Common myeloid progenitor, CD34-positive (primary cell): Measurements from ENCODE around the gene CACNA1B.
"Not testable (repeated sequence)": the region's sequence is repeated elsewhere in the genome, so short reads cannot be mapped to it uniquely, and the experiment has no call there.

ENCODE experiments used
- CTCF ChIA-PET: fragments of 350-600 bp; sonication (Branson Sonifier 250); formaldehyde crosslinking; loops from one replicate; lab custom pipeline; 2021; ENCODE audit warnings: antibody characterized with exemption; lab: Charles Lee
- POLR2A ChIA-PET: fragments of 350-600 bp; sonication (Branson Sonifier 250); formaldehyde crosslinking; loops from one replicate; lab custom pipeline; 2021; ENCODE audit warnings: antibody characterized with exemption; lab: Charles Lee
- DNase-seq, 3 donors: peaks; one replicate each; pipeline versions ENCODE4 v3.0.0 to v3.0.0-alpha.2; 2013
- H3K27ac ChIP-seq, 2 experiments: 1 replicate in 1 of 2; 2 replicates in 1 of 2; pipeline ENCODE4 v1.7.0; 2013; ENCODE audit warnings: inconsistent platforms in 2 of 2, low read length in 2 of 2, mild to moderate bottlenecking in 2 of 2, low read depth in 1 of 2, moderate library complexity in 1 of 2; ENCODE audit not compliant: severe bottlenecking in 2 of 2, insufficient read depth in 1 of 2, poor library complexity in 1 of 2
- H3K27me3 ChIP-seq, 5 experiments: replicated peaks in 2 of 5; 1 replicate in 3 of 5; 2 replicates in 2 of 5; pipeline versions ENCODE4 v1.6.1 to v1.7.0; 2013; ENCODE audit warnings: low read length in 4 of 5, mild to moderate bottlenecking in 2 of 5, moderate library complexity in 2 of 5, inconsistent platforms in 1 of 5; ENCODE audit not compliant: insufficient read depth in 5 of 5, control insufficient read depth in 4 of 5
- H3K36me3 ChIP-seq, 4 experiments: 1 replicate in 2 of 4; 2 replicates in 2 of 4; pipeline versions ENCODE4 v1.6.1 to v1.7.0; 2013; ENCODE audit warnings: low read length in 3 of 4, control low read depth in 1 of 4, mild to moderate bottlenecking in 1 of 4; ENCODE audit not compliant: control insufficient read depth in 4 of 4, insufficient read depth in 4 of 4
- H3K4me1 ChIP-seq, 4 experiments: 1 replicate in 3 of 4; 2 replicates in 1 of 4; pipeline versions ENCODE4 v1.6.1 to v1.7.1; 2013; ENCODE audit warnings: low read length in 3 of 4, mild to moderate bottlenecking in 3 of 4, control low read depth in 1 of 4, inconsistent platforms in 1 of 4, moderate library complexity in 1 of 4; ENCODE audit not compliant: control insufficient read depth in 4 of 4, insufficient read depth in 4 of 4; ENCODE audit errors: control extremely low read depth in 1 of 4
- H3K4me3 ChIP-seq, 7 experiments: 1 replicate in 4 of 7; 2 replicates in 3 of 7; pipeline versions ENCODE4 v1.5.1 to v1.7.0; 2013; ENCODE audit warnings: mild to moderate bottlenecking in 7 of 7, low read length in 6 of 7, moderate library complexity in 6 of 7, inconsistent platforms in 2 of 7, low read depth in 2 of 7, control low read depth in 1 of 7; ENCODE audit not compliant: insufficient read depth in 4 of 7, control insufficient read depth in 1 of 7; ENCODE audit errors: extremely low read depth in 1 of 7
- H3K9me3 ChIP-seq, 5 experiments: 1 replicate in 4 of 5; 2 replicates in 1 of 5; pipeline versions ENCODE4 v1.6.1 to v1.7.1; 2013; ENCODE audit warnings: low read length in 4 of 5, mild to moderate bottlenecking in 2 of 5, inconsistent platforms in 1 of 5, low read depth in 1 of 5, moderate library complexity in 1 of 5; ENCODE audit not compliant: control insufficient read depth in 4 of 5, insufficient read depth in 2 of 5; ENCODE audit errors: control extremely low read depth in 1 of 5
- WGBS: methylation state at CpG from one replicate; pipeline ENCODE4 v1.1.5; 2013; ENCODE audit not compliant: insufficient coverage; 5-methylcytosine and 5-hydroxymethylcytosine counted together

Gene CACNA1B

GRCh38 chr9:137881591-137882505 is 4.3 kb downstream of the CACNA1B start:
- Histone ChIP-seq H3K4me1 (peaks cover 0 to 5% (median 4%) of the 10 kb centered on the region in 4 experiments), H3K9me3 (peaks cover 0 to 2% (median 1%) of the 10 kb centered on the region in 5 experiments), H3K36me3 (no peaks in the 10 kb centered on the region), H3K27me3 (peaks cover 0 to 40% (median 8%) of the 10 kb centered on the region in 5 experiments), H3K27ac (no peak overlapping the region), H3K4me3 (no peak overlapping the region)
- WGBS = 81% methylated on average over 15 of the region's 19 CpGs
- ChIA-PET CTCF (no interaction called here), POLR2A (no interaction called here)
- DNase-seq = no peak

- H3K36me3 ChIP-seq = no peaks in the 10 kb centered on the region
- ChIA-PET POLR2A (no interaction called here), CTCF (no interaction called here)
- DNase-seq = no peak
- H3K4me1 ChIP-seq = peaks cover 0 to 5% (median 4%) of the 10 kb centered on the region in 4 experiments
- no peak overlapping the region for H3K27ac ChIP-seq
- 95% methylated on average over 10 of the region's 10 CpGs for WGBS
- peaks cover 0 to 35% (median 6%) of the 10 kb centered on the region in 5 experiments for H3K27me3 ChIP-seq
- no peak overlapping the region for H3K4me3 ChIP-seq
- H3K9me3 ChIP-seq = no peaks in the 10 kb centered on the region
Observed at GRCh38 chr9:137882506-137882821, 4.9 kb downstream of the CACNA1B start.

GRCh38 chr9:137883977-137884376 is 6.4 kb downstream of the CACNA1B start:
- CTCF ChIA-PET, DNase-seq, H3K36me3 ChIP-seq, H3K27ac ChIP-seq, POLR2A ChIA-PET, H3K9me3 ChIP-seq, H3K4me3 ChIP-seq, H3K4me1 ChIP-seq: not testable (repeated sequence)
- H3K27me3 ChIP-seq = peaks cover 0 to 26% (median 3%) of the 10 kb centered on the region in 5 experiments
- WGBS = no CpG with 5 or more reads among the region's 6 CpGs

GRCh38 chr9:137884547-137884946 is 7.0 kb downstream of the CACNA1B start:
- WGBS = no CpG with 5 or more reads among the region's 7 CpGs
- CTCF ChIA-PET, H3K4me3 ChIP-seq, H3K27ac ChIP-seq, H3K4me1 ChIP-seq, H3K36me3 ChIP-seq, H3K9me3 ChIP-seq, POLR2A ChIA-PET: not testable (repeated sequence)
- peaks cover 0 to 20% (median 3%) of the 10 kb centered on the region in 5 experiments for H3K27me3 ChIP-seq
- peak in 2 of 3 donors; percentile 11 to 24 for DNase-seq

- DNase-seq, H3K4me1 ChIP-seq, H3K4me3 ChIP-seq, H3K9me3 ChIP-seq, CTCF ChIA-PET, POLR2A ChIA-PET, H3K36me3 ChIP-seq, H3K27ac ChIP-seq: not testable (repeated sequence)
- peaks cover 0 to 14% (median 2%) of the 10 kb centered on the region in 5 experiments for H3K27me3 ChIP-seq
- WGBS = 90% methylated on average over 2 of the region's 12 CpGs
Observed at GRCh38 chr9:137885121-137885520, 7.5 kb downstream of the CACNA1B start.

GRCh38 chr9:137888621-137889020 is 11.0 kb downstream of the CACNA1B start:
- POLR2A ChIA-PET, H3K9me3 ChIP-seq, CTCF ChIA-PET, H3K4me1 ChIP-seq, H3K4me3 ChIP-seq, DNase-seq, H3K36me3 ChIP-seq, H3K27me3 ChIP-seq, H3K27ac ChIP-seq: not testable (repeated sequence)
- WGBS = no CpG with 5 or more reads among the region's 12 CpGs

- DNase-seq, H3K4me3 ChIP-seq, H3K27me3 ChIP-seq, POLR2A ChIA-PET, H3K27ac ChIP-seq, H3K36me3 ChIP-seq, CTCF ChIA-PET, H3K9me3 ChIP-seq, H3K4me1 ChIP-seq: not testable (repeated sequence)
- 100% methylated on average over 2 of the region's 14 CpGs for WGBS
Observed at GRCh38 chr9:137889966-137890365, 12.4 kb downstream of the CACNA1B start.
